Endothelial cell of umbilical vein (primary cell): ENCODE data around the gene APOL4. TPM values are rescaled to one million over a fixed set of nuclear protein-coding genes. Genes with fewer than 3 reads are reported as not detected.

Experiments used
- BruUV-seq: library from RNA; stranded (reverse); fragments of 400-500 nt; replicated peaks from 2 replicates; lab custom pipeline; 2021; lab: Mats Ljungman, UMichigan
- CTCF ChIA-PET: fragments of 300-600, 350-600 bp; sonication (Branson Sonifier 250); formaldehyde crosslinking; loops from one replicate; lab custom pipeline; 2021; ENCODE audit warnings: antibody characterized with exemption, inconsistent platforms; lab: Charles Lee
- POLR2A ChIA-PET: fragments of 300-600, 350-600 bp; sonication (Branson Sonifier 250); formaldehyde crosslinking; loops from one replicate; lab custom pipeline; 2021; ENCODE audit warnings: antibody characterized with exemption, inconsistent platforms; lab: Charles Lee
- DNase-seq: peaks from one replicate; pipeline ENCODE4 v3.0.0-alpha.2; 2011; ENCODE audit warnings: low read depth, low spot score
- FAIRE-seq: peaks from 2 replicates; lab custom pipeline; 2011; peaks lifted over from hg19 to GRCh38; lab: Jason Lieb, UNC
- H2AFZ ChIP-seq: 2 replicates; pipeline ENCODE4 v1.6.0; 2012; ENCODE audit warnings: low read depth, low read length, control low read depth, inconsistent platforms
- H3K27ac ChIP-seq: 2 replicates; pipeline ENCODE4 v1.5.1; 2011; ENCODE audit warnings: low read depth, mild to moderate bottlenecking, control low read depth, low read length, moderate library complexity; ENCODE audit not compliant: insufficient read depth
- H3K27me3 ChIP-seq, 2 experiments: 2 replicates each; pipeline versions ENCODE4 v1.6.0 to v1.6.1; 2011; ENCODE audit warnings: low read length in 2 of 2, mixed read lengths in 1 of 2; ENCODE audit not compliant: control insufficient read depth in 2 of 2, insufficient read depth in 2 of 2
- H3K36me3 ChIP-seq, 2 experiments: 2 replicates in 1 of 2; 3 replicates in 1 of 2; pipeline ENCODE4 v1.5.1; 2011; ENCODE audit warnings: low read length in 2 of 2, mild to moderate bottlenecking in 1 of 2, moderate library complexity in 1 of 2; ENCODE audit not compliant: control insufficient read depth in 2 of 2, insufficient read depth in 2 of 2; ENCODE audit errors: extremely low read depth in 1 of 2
- H3K4me1 ChIP-seq: 3 replicates; pipeline ENCODE4 v1.5.1; 2011; ENCODE audit warnings: mild to moderate bottlenecking, low read length; ENCODE audit not compliant: control insufficient read depth, insufficient read depth; ENCODE audit errors: extremely low read depth
- H3K4me2 ChIP-seq: 2 replicates; pipeline ENCODE4 v1.6.1; 2011; ENCODE audit warnings: low read length, control low read depth, mixed read lengths; ENCODE audit not compliant: insufficient read depth
- H3K4me3 ChIP-seq, 3 experiments: fragments of 200-600 bp in 1 of 3; sonication (generic), shearing (Covaris generic) in 1 of 3; replicated peaks in 1 of 3; 2 replicates each; pipeline ENCODE4 v1.5.1; 2011 to 2016; ENCODE audit warnings: control low read depth in 3 of 3, low read length in 3 of 3, mild to moderate bottlenecking in 2 of 3, inconsistent platforms in 1 of 3, low read depth in 1 of 3, moderate library complexity in 1 of 3; ENCODE audit not compliant: insufficient read depth in 1 of 3
- H3K79me2 ChIP-seq: 2 replicates; pipeline ENCODE4 v1.6.0; 2012; ENCODE audit warnings: low read length, inconsistent platforms; ENCODE audit not compliant: control insufficient read depth, insufficient read depth
- H3K9ac ChIP-seq: replicated peaks from 2 replicates; pipeline ENCODE3; 2011; ENCODE audit warnings: low read length, control low read depth; ENCODE audit not compliant: insufficient read depth; ENCODE audit errors: extremely low read depth
- H3K9me1 ChIP-seq: replicated peaks from 3 replicates; pipeline ENCODE4 v1.6.0; 2011; ENCODE audit warnings: mild to moderate bottlenecking, low read length; ENCODE audit not compliant: control insufficient read depth, insufficient read depth; ENCODE audit errors: extremely low read depth
- H3K9me3 ChIP-seq: replicated peaks from 2 replicates; pipeline ENCODE4 v1.5.1; 2012; ENCODE audit warnings: low read length, inconsistent platforms; ENCODE audit not compliant: control insufficient read depth, insufficient read depth
- H4K20me1 ChIP-seq: replicated peaks from 2 replicates; pipeline ENCODE3; 2011; ENCODE audit warnings: mild to moderate bottlenecking, low read length; ENCODE audit not compliant: control insufficient read depth, insufficient read depth; ENCODE audit errors: extremely low read depth
- CTCF ChIP-seq, 2 donors: IDR thresholded peaks; 1 replicate in 1 of 2; 2 replicates in 1 of 2; pipeline ENCODE4 v1.5.1; 2011; ENCODE audit warnings: low read length in 2 of 2, mild to moderate bottlenecking in 2 of 2, moderate library complexity in 2 of 2, control low read depth in 1 of 2, inconsistent platforms in 1 of 2, low read depth in 1 of 2; ENCODE audit not compliant: insufficient read depth in 1 of 2; ENCODE audit errors: extremely low read depth in 1 of 2
- EZH2 ChIP-seq: IDR thresholded peaks from 2 replicates; pipeline ENCODE4 v1.6.1; 2012; ENCODE audit warnings: borderline replicate concordance, low read depth, mild to moderate bottlenecking, moderate library complexity, low read length, inconsistent platforms; ENCODE audit not compliant: severe bottlenecking
- FOS ChIP-seq: IDR thresholded peaks from 2 replicates; pipeline ENCODE4 v1.6.1; 2011; ENCODE audit warnings: mild to moderate bottlenecking, low read length, moderate library complexity, borderline replicate concordance; ENCODE audit not compliant: insufficient read depth
- GATA2 ChIP-seq: IDR thresholded peaks from 2 replicates; pipeline ENCODE4 v1.7.0; 2011; ENCODE audit warnings: low read depth, mild to moderate bottlenecking, moderate library complexity, mixed read lengths, low read length; ENCODE audit not compliant: insufficient read length, insufficient read depth
- JUN ChIP-seq: IDR thresholded peaks from 2 replicates; pipeline ENCODE4 v1.6.1; 2011; ENCODE audit warnings: borderline replicate concordance, low read depth; ENCODE audit not compliant: insufficient read length, insufficient read depth
- MAX ChIP-seq: IDR thresholded peaks from 2 replicates; pipeline ENCODE4 v1.6.1; 2011; ENCODE audit not compliant: insufficient read depth, insufficient read length
- MYC ChIP-seq: IDR thresholded peaks from one replicate; pipeline ENCODE4 v1.6.1; 2011; ENCODE audit warnings: mild to moderate bottlenecking, low read depth, low read length
- POLR2A ChIP-seq: IDR thresholded peaks from 2 replicates; pipeline ENCODE4 v1.6.1; 2012; ENCODE audit warnings: low read depth, mild to moderate bottlenecking, control low read depth, low read length
- POLR2AphosphoS5 ChIP-seq: IDR thresholded peaks from 2 replicates; pipeline ENCODE4 v1.6.1; 2012; ENCODE audit warnings: low read depth, mild to moderate bottlenecking, control low read depth, low read length, moderate library complexity; ENCODE audit not compliant: insufficient read depth
- dilution Hi-C: fragments of 300-500 bp; cut with MboI; formaldehyde crosslinking; loops from one replicate; pipeline ENCODE4 v1.15.0; 2019; ENCODE audit warnings: low sequenced_read_pairs; ENCODE audit not compliant: extremely low pct_ligation_motif_present
- intact Hi-C: fragments of 100-400 bp; cut with micrococcal nuclease; formaldehyde crosslinking; loops from one replicate; pipeline ENCODE4 v1.10.0; 2022
- polyA plus RNA-seq, 4 experiments: library from polyadenylated mRNA; depleted of rRNA in 3 of 4; stranded (reverse) in 3 of 4; unstranded in 1 of 4; fragments of >200 nt; gene quantifications; 2 replicates each; pipeline versions ENCODE4 v1.2.1 to v1.2.3, GENCODE V29; 2011 to 2012; ENCODE audit warnings: missing spikeins in 1 of 4
- total RNA-seq: library from RNA; stranded (reverse); gene quantifications from 2 replicates; pipeline ENCODE4 v1.2.3, GENCODE V29; 2021

APOL4 gene
- total and polyA plus RNA-seq, 2 donors (not counting 3 experiments of a cell fraction or from before 2014, with no cell fraction given) = 0.33 to 0.97 TPM

GRCh38 chr22:36235585-36235984 lies 34.0 kb upstream of the APOL4 start:
- peaks cover 26% of the 10 kb centered on the region for H3K79me2 ChIP-seq
- no peak overlapping the region for H3K27ac ChIP-seq
- no peaks in the 10 kb centered on the region for H4K20me1 ChIP-seq
- H3K9me1 ChIP-seq = no peaks in the 10 kb centered on the region
- H3K9me3 ChIP-seq = no peaks in the 10 kb centered on the region
- no peaks in the 10 kb centered on the region for H3K27me3 ChIP-seq
- peaks cover 4 to 21% of the 10 kb centered on the region in 2 experiments for H3K36me3 ChIP-seq
- peaks cover 16% of the 10 kb centered on the region for H3K4me1 ChIP-seq
- H2AFZ ChIP-seq = no peak overlapping the region
- TF ChIP-seq FOS = no peak
- TF ChIP-seq MAX = no peak
- no peak for TF ChIP-seq CTCF (IDR thresholded peaks at IDR 0.05; ENCODE audit: extremely low read depth in 1 of 2, insufficient read depth in 1 of 2, low read depth in 1 of 2, low read length in 2 of 2)
- TF ChIP-seq POLR2A = no peak
- no peak for TF ChIP-seq POLR2AphosphoS5
- TF ChIP-seq JUN = no peak
- no peak for TF ChIP-seq GATA2
- no peak for TF ChIP-seq EZH2
- no peak for TF ChIP-seq MYC
- intact Hi-C loops = no loop called here
- ChIA-PET CTCF (interaction anchor here (1.0 to 6.4 kb wide), 2 partner anchors 17 to 251 kb away, joined by 3 to 27 read pairs; partner anchors contain the start of gene APOL1), POLR2A (no interaction called here)
- DNase-seq = no peak
- no peak overlapping the region for H3K4me3 ChIP-seq
- H3K9ac ChIP-seq = no peak overlapping the region
- dilution Hi-C loops = no loop called here
- H3K4me2 ChIP-seq = no peak overlapping the region
- BruUV-seq = no TSS peak
- FAIRE-seq = no peak
